K562 (cell line): Measurements from ENCODE around the gene KCNC3.

Experiments used
- PHF20 ChIP-seq: fragments of 450-650 bp; IDR thresholded peaks from 2 replicates; pipeline ENCODE4 v1.6.1; 2018; ENCODE audit not compliant: partially characterized antibody
- SREBF2 ChIP-seq: sonication (generic); formaldehyde crosslinking; IDR thresholded peaks from 2 replicates; pipeline ENCODE4 v1.4.0; 2020; ENCODE audit warnings: mild to moderate bottlenecking, missing genetic modification reagents

DNA sequence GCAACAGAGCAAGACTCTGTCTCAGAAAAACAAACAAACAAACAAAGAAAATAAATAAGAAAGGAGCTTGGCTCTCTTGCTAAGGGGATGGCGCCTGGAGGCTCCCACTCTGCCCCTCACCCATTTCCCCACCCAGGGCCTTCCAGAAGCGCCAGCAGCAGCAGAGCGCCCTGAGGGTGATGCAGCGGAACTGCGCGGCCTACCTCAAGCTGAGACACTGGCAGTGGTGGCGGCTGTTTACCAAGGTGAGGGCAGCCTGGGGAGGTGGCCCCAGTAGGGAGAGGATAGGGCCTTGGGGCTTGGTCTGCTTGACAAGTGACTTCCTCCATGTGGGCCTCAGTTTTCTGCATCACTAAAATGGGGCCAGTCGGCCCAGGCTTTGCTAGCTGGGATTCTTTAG lies 66.0 kb downstream of the KCNC3 start:
- TF ChIP-seq PHF20 (no peak), SREBF2 (CRISPR knock-in tag) (no peak)
